Peyer's patch (tissue), 4 donors: ENCODE results near the gene IFT20. TPM values are rescaled to one million over a fixed set of nuclear protein-coding genes. Genes with fewer than 3 reads are reported as not detected.

Source experiments
- DNase-seq, 3 donors: peaks; one replicate each; pipeline ENCODE4 v3.0.0-alpha.2; 2017 to 2019
- H3K27ac ChIP-seq, 4 donors: fragments of 200-600 bp; sonication (generic); one replicate each; pipeline ENCODE4 v1.5.1; 2016 to 2019
- H3K27me3 ChIP-seq, 2 donors: fragments of 200-600 bp; sonication (generic); one replicate each; pipeline ENCODE4 v1.5.1; 2019
- H3K36me3 ChIP-seq, 3 donors: fragments of 200-600 bp; sonication (generic); one replicate each; pipeline ENCODE4 v1.5.1; 2016 to 2019
- H3K4me1 ChIP-seq, 4 donors: fragments of 200-600 bp; sonication (generic); one replicate each; pipeline ENCODE4 v1.5.1; 2016 to 2019
- H3K4me3 ChIP-seq, 4 donors: fragments of 200-600 bp; sonication (generic); 1 replicate in 3 of 4; 2 replicates in 1 of 4; pipeline ENCODE4 v1.5.1; 2016 to 2019; ENCODE audit warnings: mild to moderate bottlenecking in 1 of 4
- H3K9me3 ChIP-seq, 4 donors: fragments of 200-600 bp; sonication (generic); one replicate each; pipeline ENCODE4 v1.5.1; 2016 to 2019; ENCODE audit warnings: mild to moderate bottlenecking in 1 of 4
- CTCF ChIP-seq, 6 experiments: fragments of 450-650 bp in 4 of 6; fragments of 200-600 bp in 2 of 6; sonication (generic) in 1 of 6; IDR thresholded peaks; one replicate each; pipeline ENCODE4 v1.5.1; 2017 to 2019; ENCODE audit warnings: antibody characterized with exemption in 6 of 6, mild to moderate bottlenecking in 3 of 6, moderate library complexity in 1 of 6
- POLR2A ChIP-seq, 2 donors: fragments of 450-650 bp; IDR thresholded peaks; one replicate each; pipeline ENCODE4 v1.5.1; 2017; ENCODE audit warnings: antibody characterized with exemption in 2 of 2, mild to moderate bottlenecking in 2 of 2, moderate library complexity in 2 of 2
- total RNA-seq, 4 donors: library from RNA; depleted of rRNA; stranded (reverse); fragments of >200 nt; gene quantifications; one replicate each; pipeline ENCODE4 v1.1.0, GENCODE V29; 2016

IFT20 gene
- total RNA-seq, 4 donors from 2014 or later, result 34.7 to 69.7 (median 62.0) TPM

- Histone ChIP-seq H3K9me3 (no peaks in the 10 kb centered on the region), H3K4me3 (peak overlapping the region; percentile 76 to 96 (median 86)), H3K4me1 (peaks cover 5 to 26% (median 10%) of the 10 kb centered on the region in 4 donors), H3K27ac (peak overlapping the region; percentile 81 to 93 (median 90)), H3K36me3 (peaks cover 0 to 55% (median 10%) of the 10 kb centered on the region in 3 donors), H3K27me3 (no peaks in the 10 kb centered on the region)
- TF ChIP-seq POLR2A (IDR thresholded peaks at IDR 0.05) (no peak), CTCF (IDR thresholded peaks at IDR 0.05) (no peak)
- no peak for DNase-seq
Observed at GRCh38 chr17:28357901-28358197, 22.6 kb upstream of the IFT20 start.

DNA sequence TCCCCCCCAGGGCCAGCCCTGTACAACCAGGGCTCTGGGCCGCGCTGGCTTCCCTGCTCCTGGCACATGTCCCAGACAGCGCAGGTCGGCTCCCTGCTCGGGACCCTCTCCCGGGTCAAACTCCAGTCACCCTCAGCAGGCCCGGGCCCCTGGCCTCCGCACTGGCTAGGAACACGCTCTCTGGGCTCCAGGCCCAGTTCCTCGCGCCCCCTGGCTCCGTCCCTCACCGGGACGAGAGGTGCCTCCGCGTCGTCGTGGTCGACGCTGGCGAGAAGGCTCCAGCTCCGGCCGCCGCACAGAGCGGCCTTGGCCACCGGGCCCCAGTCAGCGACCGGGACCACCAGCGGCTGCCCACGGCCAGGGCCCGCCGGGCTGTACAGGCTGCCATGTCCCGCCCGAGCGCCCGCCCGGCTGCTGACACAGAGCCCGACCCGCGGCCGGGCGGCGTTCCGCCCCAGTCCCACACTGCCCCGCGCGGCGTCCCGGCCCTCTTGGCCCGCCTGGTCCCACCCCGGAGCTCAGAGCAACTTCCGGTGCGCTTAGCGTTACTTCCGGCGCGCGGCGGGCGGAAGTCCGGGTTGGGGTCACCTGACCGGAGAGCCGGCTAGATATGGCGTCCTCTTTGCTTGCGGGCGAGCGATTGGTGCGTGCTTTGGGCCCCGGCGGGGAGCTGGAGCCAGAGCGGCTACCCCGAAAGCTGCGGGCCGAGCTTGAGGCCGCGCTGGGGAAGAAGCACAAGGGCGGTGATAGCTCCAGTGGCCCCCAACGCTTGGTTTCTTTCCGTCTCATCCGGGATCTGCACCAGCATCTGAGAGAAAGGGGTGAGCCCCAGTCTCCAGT, 22.0 kb upstream of the IFT20 start, which contains the start of gene POLDIP2:
Gene POLDIP2, minus strand, starts transcription at position 467 of the 840 bp plus-strand sequence. Its CDS starts 79 bp downstream, at position 388.
- Histone ChIP-seq H3K4me1 (peaks cover 5 to 26% (median 10%) of the 10 kb centered on the region in 4 donors), H3K9me3 (no peaks in the 10 kb centered on the region), H3K4me3 (peak within 1 kb of the TSS; percentile 76 to 96 (median 86)), H3K27me3 (no peaks in the 10 kb centered on the region), H3K27ac (peak within 1 kb of the TSS; percentile 81 to 93 (median 90)), H3K36me3 (peaks cover 0 to 55% (median 10%) of the 10 kb centered on the region in 3 donors)
- DNase-seq, result peak; percentile 89 to 97 (median 97)
- TF ChIP-seq POLR2A (IDR thresholded peaks at IDR 0.05) (peak; percentile 91), CTCF (IDR thresholded peaks at IDR 0.05) (peak in 2 of 6 experiments; percentile 2 to 5)

DNA sequence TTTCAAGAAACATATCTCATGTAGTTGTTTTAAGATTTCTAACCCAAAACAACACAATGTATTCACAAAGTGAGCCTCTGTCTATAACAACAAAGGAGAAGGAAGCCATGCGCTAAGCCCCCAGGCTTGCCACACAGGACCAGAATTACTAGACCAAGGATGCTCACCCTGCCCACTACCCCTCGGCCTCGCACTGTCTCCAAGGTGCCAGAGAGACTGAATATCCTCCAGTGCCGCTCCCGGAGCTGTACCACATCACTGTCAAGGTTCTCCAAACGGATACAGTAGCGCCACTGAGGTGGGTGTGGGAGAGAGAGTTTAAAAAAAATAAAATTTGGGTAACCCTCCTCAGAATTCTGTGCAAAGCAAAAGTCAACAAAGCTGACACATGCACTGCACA, 15.0 kb upstream of the IFT20 start:
- H3K36me3 ChIP-seq, result peaks cover 0 to 90% (median 0%) of the 10 kb centered on the region in 3 donors

GRCh38 chr17:28348979-28349378, 13.7 kb upstream of the IFT20 start:
- H3K27me3 ChIP-seq, result no peaks in the 10 kb centered on the region
- no peak overlapping the region for H3K27ac ChIP-seq
- TF ChIP-seq POLR2A (IDR thresholded peaks at IDR 0.05) (no peak), CTCF (IDR thresholded peaks at IDR 0.05) (no peak)
- no peaks in the 10 kb centered on the region for H3K4me1 ChIP-seq
- H3K9me3 ChIP-seq, result no peaks in the 10 kb centered on the region
- peaks cover 0 to 96% (median 0%) of the 10 kb centered on the region in 3 donors for H3K36me3 ChIP-seq
- no peak overlapping the region for H3K4me3 ChIP-seq
- DNase-seq, result peak in 1 of 3 donors; percentile 29

More for the DNA sequence above, 15.0 kb upstream of the IFT20 start:
- Histone ChIP-seq H3K4me3 (no peak overlapping the region), H3K27me3 (no peaks in the 10 kb centered on the region), H3K4me1 (no peaks in the 10 kb centered on the region), H3K27ac (no peak overlapping the region), H3K9me3 (no peaks in the 10 kb centered on the region)
- no peak for TF ChIP-seq POLR2A (IDR thresholded peaks at IDR 0.05)
- no peak for TF ChIP-seq CTCF (IDR thresholded peaks at IDR 0.05)
- peak in 1 of 3 donors; percentile 7 for DNase-seq

DNA sequence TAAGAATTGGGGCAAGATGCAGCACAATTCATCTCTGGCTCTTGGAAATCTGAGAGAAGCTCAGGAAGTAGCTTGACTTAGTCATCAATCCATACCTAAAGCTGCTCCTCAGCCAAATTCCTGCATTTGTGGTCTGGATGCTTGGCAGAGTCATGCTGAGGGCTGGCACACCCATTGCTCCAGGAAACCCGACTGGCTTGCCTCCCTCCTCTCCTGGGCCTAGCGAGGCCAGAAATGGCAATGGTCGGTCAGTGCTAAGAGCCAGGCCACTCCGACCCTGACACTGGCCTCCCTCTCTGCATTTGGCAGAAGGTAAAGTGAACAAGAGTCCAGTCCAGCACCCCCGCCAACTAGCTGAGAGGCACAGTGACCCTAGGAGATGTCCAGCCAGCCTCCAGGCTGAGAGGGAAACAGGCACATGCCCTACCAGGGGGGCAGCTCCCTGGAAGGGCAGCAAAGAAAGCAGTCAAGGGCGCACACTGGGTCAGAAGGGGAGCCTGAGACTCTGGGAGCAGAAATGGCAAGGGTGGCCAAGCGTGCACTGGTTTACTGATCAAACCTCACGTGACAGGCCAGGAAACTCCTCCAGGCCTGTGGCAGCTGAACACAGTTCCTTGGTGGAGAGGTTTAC, 12.1 kb upstream of the IFT20 start:
- TF ChIP-seq POLR2A (IDR thresholded peaks at IDR 0.05) (no peak), CTCF (IDR thresholded peaks at IDR 0.05) (no peak)
- peak in 1 of 3 donors; percentile 25 for DNase-seq

More for the DNA sequence above, 12.1 kb upstream of the IFT20 start:
- no peaks in the 10 kb centered on the region for H3K4me1 ChIP-seq
- H3K4me3 ChIP-seq, result no peak overlapping the region
- H3K36me3 ChIP-seq, result peaks cover 0 to 97% (median 0%) of the 10 kb centered on the region in 3 donors
- no peaks in the 10 kb centered on the region for H3K9me3 ChIP-seq
- H3K27me3 ChIP-seq, result no peaks in the 10 kb centered on the region
- H3K27ac ChIP-seq, result no peak overlapping the region
